Neuron (in vitro differentiated cells): ENCODE results near the gene PRR14L.
"Not testable (repeated sequence)": the region's sequence is repeated elsewhere in the genome, so short reads cannot be mapped to it uniquely, and the experiment has no call there.

Experiments
- H2AFZ ChIP-seq: one replicate; pipeline ENCODE4 v1.6.1; 2013; ENCODE audit warnings: low read depth, mild to moderate bottlenecking, inconsistent platforms, low read length, moderate library complexity
- H3K27me3 ChIP-seq: one replicate; pipeline ENCODE4 v1.6.1; 2013; ENCODE audit warnings: low read length; ENCODE audit not compliant: insufficient read depth
- H3K36me3 ChIP-seq: one replicate; pipeline ENCODE4 v1.6.1; 2013; ENCODE audit warnings: low read length; ENCODE audit not compliant: insufficient read depth
- H3K4me1 ChIP-seq: one replicate; pipeline ENCODE4 v1.6.1; 2013; ENCODE audit warnings: low read length; ENCODE audit not compliant: insufficient read depth
- H3K4me3 ChIP-seq: 2 replicates; pipeline ENCODE4 v1.5.1; 2013; ENCODE audit warnings: mild to moderate bottlenecking, low read length, moderate library complexity
- H3K9me3 ChIP-seq: one replicate; pipeline ENCODE4 v1.6.1; 2013; ENCODE audit warnings: low read length

The PRR14L gene

GRCh38 chr22:31660860-31661341 lies 89.0 kb downstream of the PRR14L start:
- H2AFZ ChIP-seq, H3K36me3 ChIP-seq, H3K27me3 ChIP-seq, H3K9me3 ChIP-seq: not testable (repeated sequence)
- Histone ChIP-seq H3K4me3 (peak overlapping the region; percentile 61), H3K4me1 (peaks cover 11% of the 10 kb centered on the region)

- Histone ChIP-seq H3K9me3 (no peaks in the 10 kb centered on the region), H3K4me1 (peaks cover 11% of the 10 kb centered on the region), H3K36me3 (no peaks in the 10 kb centered on the region), H2AFZ (no peak overlapping the region), H3K27me3 (no peaks in the 10 kb centered on the region), H3K4me3 (no peak overlapping the region)
Observed at GRCh38 chr22:31659246-31659645, 90.7 kb downstream of the PRR14L start.

- Histone ChIP-seq H3K27me3 (no peaks in the 10 kb centered on the region), H3K9me3 (no peaks in the 10 kb centered on the region), H2AFZ (no peak overlapping the region), H3K36me3 (peaks cover 6% of the 10 kb centered on the region), H3K4me3 (no peak overlapping the region), H3K4me1 (no peaks in the 10 kb centered on the region)
Observed at GRCh38 chr22:31654408-31654807, 95.5 kb downstream of the PRR14L start.

- Histone ChIP-seq H3K9me3 (no peaks in the 10 kb centered on the region), H3K36me3 (peaks cover 9% of the 10 kb centered on the region), H3K27me3 (no peaks in the 10 kb centered on the region), H3K4me3 (no peak overlapping the region), H3K4me1 (no peaks in the 10 kb centered on the region), H2AFZ (no peak overlapping the region)
Observed at GRCh38 chr22:31653944-31654343, 96.0 kb downstream of the PRR14L start.

GRCh38 chr22:31652911-31653684 lies 96.8 kb downstream of the PRR14L start:
- peaks cover 12% of the 10 kb centered on the region for H3K36me3 ChIP-seq
- H3K27me3 ChIP-seq, result no peaks in the 10 kb centered on the region
- H3K4me3 ChIP-seq, result no peak overlapping the region
- no peaks in the 10 kb centered on the region for H3K4me1 ChIP-seq
- H3K9me3 ChIP-seq, result no peaks in the 10 kb centered on the region
- no peak overlapping the region for H2AFZ ChIP-seq

GRCh38 chr22:31652088-31652487 lies 97.8 kb downstream of the PRR14L start:
- Histone ChIP-seq H3K36me3 (peaks cover 20% of the 10 kb centered on the region), H2AFZ (no peak overlapping the region), H3K4me3 (no peak overlapping the region), H3K4me1 (no peaks in the 10 kb centered on the region), H3K27me3 (no peaks in the 10 kb centered on the region), H3K9me3 (no peaks in the 10 kb centered on the region)

GRCh38 chr22:31651664-31652063 lies 98.3 kb downstream of the PRR14L start:
- Histone ChIP-seq H3K4me3 (no peak overlapping the region), H3K9me3 (no peaks in the 10 kb centered on the region)

GRCh38 chr22:31650391-31650790 lies 99.5 kb downstream of the PRR14L start:
- Histone ChIP-seq H2AFZ (no peak overlapping the region), H3K36me3 (peaks cover 30% of the 10 kb centered on the region), H3K9me3 (no peaks in the 10 kb centered on the region), H3K4me3 (no peak overlapping the region), H3K27me3 (no peaks in the 10 kb centered on the region), H3K4me1 (no peaks in the 10 kb centered on the region)

More at GRCh38 chr22:31651664-31652063, 98.3 kb downstream of the PRR14L start:
- no peaks in the 10 kb centered on the region for H3K27me3 ChIP-seq
- H3K36me3 ChIP-seq, result peaks cover 25% of the 10 kb centered on the region
- no peaks in the 10 kb centered on the region for H3K4me1 ChIP-seq
- H2AFZ ChIP-seq, result no peak overlapping the region

- Histone ChIP-seq H3K4me1 (no peaks in the 10 kb centered on the region), H3K27me3 (no peaks in the 10 kb centered on the region), H2AFZ (no peak overlapping the region), H3K36me3 (peaks cover 38% of the 10 kb centered on the region), H3K9me3 (no peaks in the 10 kb centered on the region), H3K4me3 (no peak overlapping the region)
Observed at GRCh38 chr22:31647523-31648320, 102.2 kb downstream of the PRR14L start.

GRCh38 chr22:31647066-31647465 lies 102.9 kb downstream of the PRR14L start:
- peaks cover 38% of the 10 kb centered on the region for H3K36me3 ChIP-seq
- no peaks in the 10 kb centered on the region for H3K4me1 ChIP-seq
- no peak overlapping the region for H3K4me3 ChIP-seq
- H3K9me3 ChIP-seq, result no peaks in the 10 kb centered on the region
- H3K27me3 ChIP-seq, result no peaks in the 10 kb centered on the region
- no peak overlapping the region for H2AFZ ChIP-seq

- H2AFZ ChIP-seq, result no peak overlapping the region
- H3K9me3 ChIP-seq, result no peaks in the 10 kb centered on the region
- H3K4me1 ChIP-seq, result no peaks in the 10 kb centered on the region
- H3K27me3 ChIP-seq, result no peaks in the 10 kb centered on the region
- no peak overlapping the region for H3K4me3 ChIP-seq
- peaks cover 38% of the 10 kb centered on the region for H3K36me3 ChIP-seq
Observed at GRCh38 chr22:31646186-31647019, 103.5 kb downstream of the PRR14L start.

GRCh38 chr22:31639436-31640039 lies 110.4 kb downstream of the PRR14L start:
- no peaks in the 10 kb centered on the region for H3K4me1 ChIP-seq
- no peak overlapping the region for H3K4me3 ChIP-seq
- H2AFZ ChIP-seq, result no peak overlapping the region
- H3K27me3 ChIP-seq, result no peaks in the 10 kb centered on the region
- H3K36me3 ChIP-seq, result peaks cover 6% of the 10 kb centered on the region
- no peaks in the 10 kb centered on the region for H3K9me3 ChIP-seq
